ENCODE results near the gene AKAP8.

Gene AKAP8

DNA sequence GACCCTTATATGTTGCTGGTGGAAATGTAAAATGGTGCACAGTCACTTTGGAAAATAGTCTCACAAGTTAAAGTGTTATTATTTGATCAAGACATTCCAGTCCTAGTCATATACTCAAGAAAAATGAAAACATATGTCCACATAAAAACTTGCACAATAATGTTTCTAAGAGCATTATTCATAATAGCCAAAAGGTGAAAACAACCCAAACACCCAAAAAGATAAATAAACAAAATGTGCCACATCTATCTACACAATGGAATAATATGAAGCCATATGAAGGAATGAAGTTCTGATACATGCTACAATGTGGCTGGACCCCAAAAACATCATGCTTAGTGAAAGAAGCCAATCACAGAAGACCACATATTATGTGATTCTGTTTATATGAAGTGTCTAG lies 14.4 kb upstream of the AKAP8 start:
- Histone ChIP-seq H3K9me3 (ENCODE audit: insufficient read depth, low read depth, low read length) (no peaks in the 10 kb centered on the region), H3K9ac (ENCODE audit: low read depth, low read length, poor library complexity, severe bottlenecking) (no peak overlapping the region), H3K79me2 (ENCODE audit: insufficient read depth, low read length) (peaks cover 15% of the 10 kb centered on the region; the same call in 1 of the 2 replicates), H3K4me2 (ENCODE audit: low read depth, low read length, poor library complexity, severe bottlenecking) (no peak overlapping the region), H3K27me3 (ENCODE audit: insufficient read depth, low read length, poor library complexity, severe bottlenecking) (no peaks in the 10 kb centered on the region), H2AFZ (ENCODE audit: low read length) (no peak overlapping the region), H4K20me1 (ENCODE audit: insufficient read depth, low read length, poor library complexity, severe bottlenecking) (peaks cover 8% of the 10 kb centered on the region), H3K36me3 (ENCODE audit: insufficient read depth, low read length) (peaks cover 67% of the 10 kb centered on the region), H3F3A (ENCODE audit: low read depth) (no peaks in the 10 kb centered on the region), H3K4me1 (ENCODE audit: insufficient read depth, low read length, poor library complexity, severe bottlenecking) (no peaks in the 10 kb centered on the region), H3K4me3 (ENCODE audit: low read length, poor library complexity, severe bottlenecking) (no peak overlapping the region), H3K9me2 (replicated peaks; ENCODE audit: low read depth, low read length) (no peaks in the 10 kb centered on the region)
- no peak for TF ChIP-seq EZH2phosphoT487 (IDR thresholded peaks at IDR 0.05; ENCODE audit: borderline replicate concordance)
- TF ChIP-seq, protein P1, sequence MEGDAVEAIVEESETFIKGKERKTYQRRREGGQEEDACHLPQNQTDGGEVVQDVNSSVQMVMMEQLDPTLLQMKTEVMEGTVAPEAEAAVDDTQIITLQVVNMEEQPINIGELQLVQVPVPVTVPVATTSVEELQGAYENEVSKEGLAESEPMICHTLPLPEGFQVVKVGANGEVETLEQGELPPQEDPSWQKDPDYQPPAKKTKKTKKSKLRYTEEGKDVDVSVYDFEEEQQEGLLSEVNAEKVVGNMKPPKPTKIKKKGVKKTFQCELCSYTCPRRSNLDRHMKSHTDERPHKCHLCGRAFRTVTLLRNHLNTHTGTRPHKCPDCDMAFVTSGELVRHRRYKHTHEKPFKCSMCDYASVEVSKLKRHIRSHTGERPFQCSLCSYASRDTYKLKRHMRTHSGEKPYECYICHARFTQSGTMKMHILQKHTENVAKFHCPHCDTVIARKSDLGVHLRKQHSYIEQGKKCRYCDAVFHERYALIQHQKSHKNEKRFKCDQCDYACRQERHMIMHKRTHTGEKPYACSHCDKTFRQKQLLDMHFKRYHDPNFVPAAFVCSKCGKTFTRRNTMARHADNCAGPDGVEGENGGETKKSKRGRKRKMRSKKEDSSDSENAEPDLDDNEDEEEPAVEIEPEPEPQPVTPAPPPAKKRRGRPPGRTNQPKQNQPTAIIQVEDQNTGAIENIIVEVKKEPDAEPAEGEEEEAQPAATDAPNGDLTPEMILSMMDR (conservative IDR thresholded peaks at IDR 0.05; ENCODE audit: low read length): no peak

DNA sequence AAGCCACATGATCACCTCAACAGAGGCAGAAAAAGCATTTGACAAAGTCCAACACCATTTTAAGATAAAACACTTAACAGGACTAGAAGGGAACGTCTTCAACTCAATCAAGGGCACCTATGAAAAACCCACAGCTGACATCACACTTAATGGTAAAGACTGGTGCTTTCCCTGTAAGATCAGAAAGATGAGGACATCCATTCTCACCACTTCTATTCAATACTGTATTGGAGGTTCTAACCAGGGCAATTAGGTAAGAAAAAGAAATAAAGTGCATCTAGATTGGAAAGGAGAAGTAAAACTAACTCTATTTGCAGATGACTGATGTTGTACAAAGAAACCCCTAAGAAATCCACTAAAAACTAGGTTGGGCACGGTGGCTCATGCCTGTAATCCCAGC lies 11.2 kb upstream of the AKAP8 start:
- H3K4me3 ChIP-seq (ENCODE audit: low read length, poor library complexity, severe bottlenecking): no peak overlapping the region
- H4K20me1 ChIP-seq (ENCODE audit: insufficient read depth, low read length, poor library complexity, severe bottlenecking): peaks cover 12% of the 10 kb centered on the region
- peaks cover 30% of the 10 kb centered on the region for H3K79me2 ChIP-seq (ENCODE audit: insufficient read depth, low read length)

DNA sequence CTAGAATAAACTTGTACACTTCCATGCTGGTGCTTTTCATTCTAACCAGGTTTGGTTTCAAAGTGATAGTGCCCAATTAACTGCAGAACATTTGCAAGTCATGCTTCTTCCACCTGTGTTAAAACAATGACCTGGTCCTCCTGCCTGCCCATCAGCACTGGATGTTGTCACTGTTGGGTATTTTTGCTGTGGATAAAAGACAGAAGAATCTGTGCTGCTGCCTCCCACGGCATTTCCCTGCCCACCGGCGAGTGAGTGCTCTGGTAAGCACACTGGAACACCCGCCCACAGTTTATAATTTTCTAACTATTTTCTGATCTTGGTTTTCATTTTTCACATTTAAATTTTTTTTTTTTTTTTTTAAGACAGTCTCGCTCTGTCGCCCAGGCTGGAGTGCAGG lies 2.3 kb upstream of the AKAP8 start:
- Histone ChIP-seq H3K9me2 (replicated peaks; ENCODE audit: low read depth, low read length) (no peaks in the 10 kb centered on the region), H2AFZ (ENCODE audit: low read length) (no peak overlapping the region), H3K27me3 (ENCODE audit: insufficient read depth, low read length, poor library complexity, severe bottlenecking) (peaks cover 8% of the 10 kb centered on the region), H3K9me3 (ENCODE audit: insufficient read depth, low read depth, low read length) (no peaks in the 10 kb centered on the region), H3K9ac (ENCODE audit: low read depth, low read length, poor library complexity, severe bottlenecking) (no peak overlapping the region), H3K79me2 (ENCODE audit: insufficient read depth, low read length) (peaks cover 32% of the 10 kb centered on the region), H3K4me3 (ENCODE audit: low read length, poor library complexity, severe bottlenecking) (no peak overlapping the region), H3K4me1 (ENCODE audit: insufficient read depth, low read length, poor library complexity, severe bottlenecking) (peaks cover 16% of the 10 kb centered on the region), H3K4me2 (ENCODE audit: low read depth, low read length, poor library complexity, severe bottlenecking) (no peak overlapping the region), H3F3A (ENCODE audit: low read depth) (no peaks in the 10 kb centered on the region; the same call in 1 of the 2 replicates), H4K20me1 (ENCODE audit: insufficient read depth, low read length, poor library complexity, severe bottlenecking) (peaks cover 19% of the 10 kb centered on the region), H3K36me3 (ENCODE audit: insufficient read depth, low read length) (peaks cover 25% of the 10 kb centered on the region; the same call in 1 of the 2 replicates)
- TF ChIP-seq, protein P1 (conservative IDR thresholded peaks at IDR 0.05; ENCODE audit: low read length): no peak
- TF ChIP-seq EZH2phosphoT487 (IDR thresholded peaks at IDR 0.05; ENCODE audit: borderline replicate concordance): no peak

More for the DNA sequence above, 11.2 kb upstream of the AKAP8 start:
- Histone ChIP-seq H3K9ac (ENCODE audit: low read depth, low read length, poor library complexity, severe bottlenecking) (no peak overlapping the region), H3K9me3 (ENCODE audit: insufficient read depth, low read depth, low read length) (no peaks in the 10 kb centered on the region), H3K27me3 (ENCODE audit: insufficient read depth, low read length, poor library complexity, severe bottlenecking) (no peaks in the 10 kb centered on the region), H3K36me3 (ENCODE audit: insufficient read depth, low read length) (peaks cover 55% of the 10 kb centered on the region; the same call in 1 of the 2 replicates), H3K4me1 (ENCODE audit: insufficient read depth, low read length, poor library complexity, severe bottlenecking) (no peaks in the 10 kb centered on the region), H3K9me2 (replicated peaks; ENCODE audit: low read depth, low read length) (no peaks in the 10 kb centered on the region), H3F3A (ENCODE audit: low read depth) (no peaks in the 10 kb centered on the region), H3K4me2 (ENCODE audit: low read depth, low read length, poor library complexity, severe bottlenecking) (no peak overlapping the region), H2AFZ (ENCODE audit: low read length) (no peak overlapping the region)
- TF ChIP-seq, protein P1 (conservative IDR thresholded peaks at IDR 0.05; ENCODE audit: low read length): no peak
- TF ChIP-seq EZH2phosphoT487 (IDR thresholded peaks at IDR 0.05; ENCODE audit: borderline replicate concordance): no peak

Data from Loucy (cell line).